NCI-H2029 (cell line): ENCODE data around the gene NKRF.
A peak's percentile ranks its signal among the peaks of the same experiment; 100 is the strongest.
"Not testable (repeated sequence)": the region's sequence is repeated elsewhere in the genome, so short reads cannot be mapped to it uniquely, and the experiment has no call there.

Experiments
- DNase-seq: peaks from one replicate; lab custom pipeline; 2025; lab: John Stamatoyannopoulos, UW

Gene NKRF

DNA sequence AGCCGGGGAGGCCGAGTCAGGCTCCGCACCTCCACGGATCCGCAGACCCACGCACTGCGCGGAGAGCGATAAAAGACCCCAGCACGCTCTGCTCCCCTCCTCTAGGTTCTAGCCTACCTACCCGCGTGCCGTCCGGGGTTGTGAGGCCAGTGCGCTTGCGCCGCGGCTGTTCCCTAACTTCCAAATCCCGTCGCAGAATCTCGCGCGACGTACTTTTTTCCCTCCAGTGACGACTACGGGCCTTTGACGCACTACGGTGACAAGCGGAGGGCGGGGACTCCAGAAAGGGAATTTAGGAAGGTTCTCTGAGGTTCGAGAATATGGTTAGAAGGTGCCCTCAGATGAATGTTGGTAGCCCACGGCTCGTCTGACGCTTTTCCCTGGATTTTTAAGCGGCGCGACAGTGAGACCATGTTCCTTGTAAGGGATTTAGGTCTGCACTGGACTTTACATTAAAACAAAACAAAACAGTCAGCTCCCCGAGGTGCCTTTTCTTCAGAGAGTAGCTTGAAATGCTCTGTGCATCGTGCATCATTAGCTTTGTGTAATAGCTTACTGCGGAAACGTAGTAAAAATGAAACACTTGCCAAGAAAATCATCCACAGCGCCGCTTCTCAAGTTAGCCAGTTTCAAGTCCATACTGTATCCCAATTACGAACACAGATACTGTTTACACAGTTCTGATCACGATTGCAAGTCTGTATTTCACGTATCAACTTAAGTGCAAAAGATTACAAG lies at the start of gene NKRF:
Gene NKRF (minus strand): TSS at position 145 of the 738 bp plus-strand sequence.
- DNase-seq: peak; percentile 76

DNA sequence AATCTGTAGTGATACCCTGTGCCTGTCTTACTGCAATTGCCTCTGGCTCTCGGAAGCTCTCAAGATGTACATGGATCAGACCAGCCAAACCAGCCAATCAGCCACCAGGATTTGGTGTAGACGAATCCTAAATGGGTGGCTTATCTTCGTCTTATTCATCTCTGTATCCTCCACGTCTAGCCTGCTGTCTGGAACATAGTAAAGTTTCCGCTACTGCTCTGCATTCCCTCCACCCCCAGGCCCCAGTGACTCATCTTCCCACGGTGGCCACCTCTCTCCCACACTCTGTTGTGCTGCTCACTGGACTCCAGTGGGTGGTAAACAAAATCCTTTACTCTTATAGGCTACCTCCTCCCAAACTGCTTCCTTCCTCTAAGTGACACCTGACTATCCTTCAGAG lies 48.9 kb upstream of the NKRF start:
- DNase-seq: no peak

DNA sequence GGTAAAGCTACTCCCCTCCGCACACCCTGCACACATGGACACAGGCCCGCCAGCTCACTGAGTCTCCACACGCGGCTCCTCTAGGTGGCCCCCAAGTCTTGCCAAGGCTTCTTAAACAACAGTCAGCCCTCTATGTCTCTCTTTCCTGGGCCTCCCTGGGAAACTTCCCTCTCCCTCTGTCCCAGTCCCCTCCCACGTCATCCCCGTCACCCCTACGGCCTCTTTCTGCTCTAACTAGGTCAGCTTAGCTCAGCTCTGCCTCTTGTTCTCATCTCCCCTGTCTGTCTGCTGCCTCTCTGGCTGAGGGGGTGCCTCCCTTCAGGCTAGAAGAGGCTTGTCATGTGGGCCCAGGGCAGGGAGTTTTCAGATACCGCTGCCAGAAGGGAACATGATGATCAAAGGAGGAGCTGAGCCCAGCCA lies 47.9 kb upstream of the NKRF start:
- DNase-seq: no peak

DNA sequence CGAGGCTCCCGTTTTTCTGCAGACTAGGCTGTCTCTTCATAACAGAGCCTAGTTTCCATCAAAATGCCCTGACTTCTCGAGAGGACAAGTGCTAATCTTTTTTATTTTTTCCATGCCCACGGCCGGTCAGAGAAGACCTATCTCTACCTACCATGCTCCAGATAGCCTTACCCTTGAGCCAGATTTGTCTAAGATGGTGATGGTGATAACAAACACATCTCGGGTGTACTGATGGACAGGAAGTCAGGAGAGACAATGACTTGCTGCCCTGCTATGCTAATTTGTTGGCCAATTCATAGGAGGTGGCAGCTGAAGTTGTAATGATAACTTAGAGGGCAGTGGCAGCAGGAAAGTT lies 42.2 kb upstream of the NKRF start:
- no peak for DNase-seq

DNA sequence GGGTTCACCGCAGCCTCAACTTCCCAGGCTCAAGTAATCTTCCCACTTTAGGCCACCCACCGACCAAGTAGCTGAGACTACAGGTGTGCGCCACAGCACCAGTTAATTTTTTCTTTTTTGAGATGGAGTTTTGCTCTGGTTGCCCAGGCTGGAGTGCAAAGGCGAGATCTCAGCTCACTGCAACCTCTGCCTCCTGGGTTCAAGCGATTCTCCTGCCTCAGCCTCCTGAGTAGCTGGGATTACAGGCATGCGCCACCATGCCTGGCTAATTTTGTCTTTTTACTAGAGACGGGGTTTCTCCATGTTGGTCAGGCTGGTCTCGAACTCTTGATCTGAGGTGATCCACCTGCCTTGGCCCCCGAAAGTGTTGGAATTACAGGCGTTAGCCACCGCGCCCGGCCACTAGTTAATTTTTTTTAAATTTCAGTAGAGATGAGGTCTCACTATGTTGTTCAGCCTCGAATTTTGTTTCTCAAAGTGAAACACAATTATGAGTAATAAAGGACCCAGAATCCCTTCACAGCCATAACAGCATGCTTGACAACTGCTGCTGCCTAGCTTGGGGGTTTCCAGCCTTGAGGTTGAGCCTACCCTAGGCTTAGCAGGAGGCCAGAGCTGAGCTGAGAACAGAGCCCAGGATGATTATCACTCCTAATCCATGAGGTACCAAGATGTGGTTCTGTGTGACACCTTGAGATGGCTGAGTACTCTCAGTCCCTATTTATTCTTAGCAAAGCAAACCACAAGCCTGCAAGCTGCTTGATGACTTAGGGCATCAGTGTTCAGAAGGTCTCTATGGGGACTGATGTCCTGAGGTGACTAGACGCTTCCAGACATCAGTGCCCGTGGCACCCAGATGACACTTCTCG lies 41.6 kb upstream of the NKRF start:
- no peak for DNase-seq

DNA sequence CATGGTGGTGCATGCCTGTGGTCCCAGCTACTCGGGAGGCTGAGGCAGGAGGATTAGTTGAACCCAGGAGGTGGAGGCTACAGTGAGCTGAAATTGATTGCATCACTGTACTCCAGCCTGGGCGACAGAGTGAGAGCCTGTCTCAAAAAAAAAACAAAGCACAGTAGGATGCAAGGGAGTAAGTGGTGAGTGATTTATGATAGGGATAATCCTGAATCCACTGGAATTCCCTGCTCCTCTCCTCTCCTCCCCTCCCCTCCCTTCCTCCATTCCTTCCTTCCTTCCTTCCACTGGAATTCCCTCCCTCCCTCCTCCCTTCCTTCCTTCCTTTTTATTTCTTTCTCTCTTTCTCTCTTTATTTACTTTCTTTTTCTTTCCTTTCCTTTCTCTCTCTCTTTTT lies 40.9 kb upstream of the NKRF start:
- no peak for DNase-seq

DNA sequence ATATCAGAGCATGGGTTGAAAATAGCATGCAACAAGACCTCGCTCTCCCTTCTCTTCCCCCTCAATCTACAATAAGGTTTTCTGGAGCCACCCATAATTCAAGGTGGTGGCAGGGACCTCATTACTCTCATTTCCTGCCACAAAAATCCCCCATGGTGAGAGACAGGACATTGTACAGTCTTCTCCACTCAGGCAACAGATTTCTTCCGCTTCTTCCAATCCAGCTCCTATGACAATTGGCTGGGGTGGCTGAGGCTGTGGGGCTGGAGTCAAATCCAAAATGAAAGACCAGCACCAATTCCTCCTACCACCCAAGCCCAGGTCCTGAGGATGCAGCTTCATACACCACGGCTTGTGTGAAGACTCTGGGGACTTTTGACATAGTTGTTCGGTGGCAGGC lies 40.3 kb upstream of the NKRF start:
- no peak for DNase-seq

DNA sequence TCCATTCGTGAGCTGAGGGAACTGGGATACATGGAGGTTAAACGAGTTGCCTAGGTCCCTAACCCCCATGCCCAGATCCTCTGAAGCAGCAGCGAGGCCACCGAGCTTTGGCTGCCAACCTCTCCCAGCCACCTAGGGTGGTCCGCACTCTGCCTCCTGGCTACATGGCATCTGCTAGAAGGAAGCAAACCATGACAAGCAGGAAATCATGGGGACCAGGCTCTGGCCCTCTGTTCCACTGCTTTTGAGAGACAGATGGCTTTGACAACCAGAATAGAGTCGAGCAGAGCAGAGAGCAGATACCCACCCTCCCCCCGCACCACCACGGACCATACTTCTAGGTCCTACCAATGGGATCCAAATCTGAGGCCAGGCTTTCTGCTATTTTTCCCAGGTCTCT lies 37.5 kb upstream of the NKRF start:
- no peak for DNase-seq

DNA sequence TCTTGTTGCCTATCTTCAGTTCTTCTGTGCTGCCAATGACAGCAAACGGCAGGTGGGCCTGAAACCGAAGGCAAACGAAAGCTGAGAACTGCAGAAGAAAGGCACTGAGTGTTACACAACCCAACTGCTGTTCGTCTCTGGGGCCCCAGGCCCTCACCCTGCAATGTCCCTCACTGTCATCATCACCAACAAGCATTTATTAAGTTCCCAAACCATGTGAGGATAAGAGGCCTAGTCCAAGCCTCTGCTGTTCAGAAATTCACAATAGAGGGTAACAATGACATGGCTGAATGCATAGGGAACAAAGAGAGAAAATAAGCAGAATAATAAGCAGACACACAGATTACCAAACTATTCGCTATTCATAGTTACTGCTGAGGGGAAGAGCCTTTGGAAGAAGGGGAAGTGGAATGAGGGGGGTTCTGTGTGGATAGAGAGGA lies 34.5 kb upstream of the NKRF start:
- DNase-seq: no peak

DNA sequence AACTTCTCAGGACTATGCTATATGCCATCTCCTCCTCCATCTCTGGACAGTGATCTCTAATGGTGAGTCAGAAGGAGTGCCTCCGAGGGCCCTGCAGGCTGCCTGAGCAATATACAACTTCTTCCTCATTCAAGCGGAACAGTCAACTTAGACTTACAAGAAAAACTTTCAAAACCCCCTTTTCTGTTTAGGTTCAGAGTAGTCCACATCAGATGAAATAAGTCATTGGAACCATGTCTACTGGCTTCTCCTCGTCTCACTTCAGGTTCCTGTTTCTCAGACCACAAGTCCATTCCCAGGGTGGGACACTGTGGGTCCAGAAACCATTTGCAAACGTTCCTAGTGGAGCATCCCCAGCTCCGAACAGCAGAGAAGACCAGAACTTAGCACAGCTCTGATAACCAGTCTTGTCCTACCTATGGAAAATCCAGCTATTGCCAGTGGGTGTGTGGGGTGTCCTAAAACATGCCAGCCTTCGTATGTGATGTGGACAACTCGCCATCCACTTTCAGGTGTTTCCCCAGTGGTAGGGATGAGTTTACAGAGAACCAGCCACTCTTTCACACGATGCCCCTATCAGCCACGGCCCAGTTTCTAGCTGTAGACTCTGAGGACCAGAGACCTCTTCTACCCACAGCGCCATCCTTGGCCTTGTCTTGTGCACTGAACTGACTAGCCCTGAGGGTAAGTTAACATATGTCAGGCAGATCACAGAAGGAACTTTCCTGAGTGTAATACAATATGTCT lies 32.7 kb upstream of the NKRF start:
- no peak for DNase-seq

DNA sequence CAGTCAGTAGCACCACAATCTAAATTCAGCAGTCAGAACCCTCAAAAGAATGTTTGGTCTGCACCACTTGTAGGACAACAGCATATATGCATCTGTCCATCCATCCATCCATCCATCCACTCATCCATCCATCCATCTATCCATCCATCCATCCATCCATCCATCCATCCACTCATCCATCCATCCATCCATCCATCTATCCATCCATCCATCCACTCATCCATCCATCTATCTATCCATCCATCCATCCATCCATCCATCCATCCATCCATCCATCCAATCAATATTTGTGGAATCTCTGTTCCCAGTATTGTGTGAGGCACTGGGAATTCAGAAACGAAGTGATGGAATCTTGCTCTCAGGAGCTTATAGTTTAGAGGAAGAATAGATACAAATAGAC lies 31.2 kb upstream of the NKRF start:
- DNase-seq: not testable (repeated sequence)

DNA sequence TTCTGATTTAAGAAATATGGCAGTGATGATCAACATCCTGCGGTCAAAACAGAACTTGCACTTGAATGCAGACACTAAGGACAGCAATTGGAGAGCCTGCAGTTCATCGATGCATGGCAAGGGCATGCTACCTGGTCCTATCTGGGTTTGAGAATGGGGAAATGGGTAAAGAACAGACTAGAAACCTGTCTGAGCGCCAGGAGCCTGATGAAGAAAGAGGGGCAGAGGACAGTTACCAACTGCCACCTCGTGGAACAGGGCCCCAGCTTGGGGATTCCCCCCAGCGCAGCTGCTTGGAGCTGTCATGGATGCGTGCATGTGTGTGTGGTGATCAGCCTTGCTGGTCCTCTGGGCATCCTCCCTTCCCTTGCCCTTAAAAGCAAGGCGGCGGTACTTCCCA lies 30.2 kb upstream of the NKRF start:
- DNase-seq: no peak

DNA sequence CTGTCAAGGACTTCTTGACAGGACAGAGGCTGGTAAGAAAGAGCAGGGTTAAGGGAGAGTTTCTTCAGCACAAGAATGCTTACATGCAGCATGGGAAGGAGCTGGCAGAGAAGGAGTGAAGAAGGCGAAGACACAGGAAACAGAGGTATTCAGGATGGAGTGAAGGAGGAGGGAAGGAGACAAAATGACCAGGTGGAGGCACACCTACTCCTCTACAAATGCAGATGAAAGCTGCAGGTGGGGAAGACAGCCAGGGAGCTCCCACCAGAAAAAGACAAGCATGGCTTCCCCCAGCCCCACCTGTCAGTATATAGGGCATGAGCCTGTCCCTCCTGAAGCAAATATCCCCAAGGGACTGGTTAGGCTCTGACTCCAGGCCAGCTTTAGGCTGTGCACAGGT lies 29.6 kb upstream of the NKRF start:
- no peak for DNase-seq

DNA sequence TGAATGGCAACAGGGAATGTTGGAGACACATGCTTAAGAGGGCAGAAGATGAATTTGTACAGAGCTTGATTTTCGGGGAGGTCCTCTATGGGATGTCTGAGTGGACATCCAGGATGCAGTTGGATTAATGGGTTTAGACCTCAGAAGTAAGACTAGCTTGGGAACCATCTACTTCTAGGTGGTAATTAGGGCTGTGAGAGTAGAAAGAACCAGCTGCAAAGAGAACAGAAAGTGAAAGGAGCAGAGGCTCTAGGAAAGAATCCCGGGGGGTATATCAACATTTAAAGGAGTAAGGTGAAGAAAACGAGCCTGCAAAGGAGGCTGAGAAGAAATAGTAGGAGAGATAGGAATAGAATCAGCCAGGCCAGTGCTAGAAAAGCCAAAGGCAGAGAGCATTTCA lies 29.0 kb upstream of the NKRF start:
- DNase-seq: no peak

DNA sequence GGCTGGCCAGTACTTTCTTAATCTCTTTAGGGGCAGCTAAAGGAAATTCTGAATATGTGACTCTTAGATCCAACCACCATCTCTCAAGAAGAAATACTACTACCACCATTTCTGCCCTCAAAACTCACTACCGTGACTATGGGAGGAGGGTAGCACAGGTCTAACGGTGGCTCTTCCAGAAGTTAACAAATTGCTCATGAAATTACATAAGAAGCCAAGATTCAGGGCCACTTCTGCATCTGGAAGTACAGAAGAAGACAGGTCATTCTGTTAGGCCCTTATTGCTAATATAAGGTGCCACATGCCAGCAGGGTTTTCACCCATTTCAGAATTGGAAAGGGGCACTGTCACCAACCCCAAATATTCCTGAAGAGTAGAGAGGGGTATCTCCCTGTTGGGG lies 19.6 kb upstream of the NKRF start:
- DNase-seq: no peak

DNA sequence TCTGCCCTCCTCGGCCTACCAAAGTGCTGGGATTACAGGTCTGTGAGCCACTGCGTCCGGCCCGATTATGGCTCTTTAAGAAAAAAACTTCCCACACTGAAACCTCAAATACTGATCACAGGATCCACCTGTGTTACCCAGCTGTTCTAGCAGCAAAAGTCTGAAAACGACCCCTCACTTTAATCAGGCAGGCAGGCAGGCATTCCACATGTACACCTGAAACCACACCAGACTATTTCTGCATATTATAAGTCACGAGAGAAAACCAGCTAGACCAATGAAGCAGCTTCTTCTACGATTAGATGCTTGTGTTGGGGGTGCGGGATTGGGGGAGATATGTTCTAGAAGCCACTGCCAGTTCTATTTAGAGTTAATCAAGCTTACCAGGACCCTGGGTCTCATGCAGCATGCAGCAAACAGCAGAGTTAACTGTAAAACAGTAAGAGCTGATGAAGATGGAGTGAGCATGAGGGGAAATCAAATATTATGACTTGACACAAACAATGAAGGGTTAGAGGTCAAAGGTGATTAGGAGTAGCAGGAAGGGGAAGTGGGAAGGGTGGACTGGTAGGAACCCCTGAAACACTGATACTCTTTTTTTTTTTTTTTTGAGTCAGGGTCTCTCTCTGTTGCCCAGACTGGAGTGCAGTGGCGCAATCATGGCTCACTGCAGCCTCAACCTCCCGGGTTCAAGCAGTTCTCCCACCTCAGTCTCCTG lies 18.9 kb upstream of the NKRF start:
- no peak for DNase-seq

DNA sequence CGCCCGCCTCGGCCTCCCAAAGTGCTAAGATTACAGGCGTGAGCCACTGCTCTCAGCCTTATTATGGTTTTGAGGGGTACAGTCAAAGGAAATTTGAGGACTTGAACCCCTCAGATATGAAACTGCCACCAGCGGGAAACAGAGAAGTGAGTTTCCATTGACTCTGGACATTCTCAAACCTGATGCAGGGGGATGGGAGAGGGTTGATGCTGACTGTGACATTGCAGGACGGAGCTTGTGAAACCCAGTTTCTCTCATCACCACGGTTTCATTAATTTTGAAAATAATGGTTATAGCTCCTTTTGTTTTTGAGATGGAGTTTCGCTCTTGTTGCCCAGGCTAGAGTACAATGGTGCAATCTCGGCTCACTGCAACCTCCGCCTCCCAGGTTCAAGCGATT lies 18.2 kb upstream of the NKRF start:
- no peak for DNase-seq

DNA sequence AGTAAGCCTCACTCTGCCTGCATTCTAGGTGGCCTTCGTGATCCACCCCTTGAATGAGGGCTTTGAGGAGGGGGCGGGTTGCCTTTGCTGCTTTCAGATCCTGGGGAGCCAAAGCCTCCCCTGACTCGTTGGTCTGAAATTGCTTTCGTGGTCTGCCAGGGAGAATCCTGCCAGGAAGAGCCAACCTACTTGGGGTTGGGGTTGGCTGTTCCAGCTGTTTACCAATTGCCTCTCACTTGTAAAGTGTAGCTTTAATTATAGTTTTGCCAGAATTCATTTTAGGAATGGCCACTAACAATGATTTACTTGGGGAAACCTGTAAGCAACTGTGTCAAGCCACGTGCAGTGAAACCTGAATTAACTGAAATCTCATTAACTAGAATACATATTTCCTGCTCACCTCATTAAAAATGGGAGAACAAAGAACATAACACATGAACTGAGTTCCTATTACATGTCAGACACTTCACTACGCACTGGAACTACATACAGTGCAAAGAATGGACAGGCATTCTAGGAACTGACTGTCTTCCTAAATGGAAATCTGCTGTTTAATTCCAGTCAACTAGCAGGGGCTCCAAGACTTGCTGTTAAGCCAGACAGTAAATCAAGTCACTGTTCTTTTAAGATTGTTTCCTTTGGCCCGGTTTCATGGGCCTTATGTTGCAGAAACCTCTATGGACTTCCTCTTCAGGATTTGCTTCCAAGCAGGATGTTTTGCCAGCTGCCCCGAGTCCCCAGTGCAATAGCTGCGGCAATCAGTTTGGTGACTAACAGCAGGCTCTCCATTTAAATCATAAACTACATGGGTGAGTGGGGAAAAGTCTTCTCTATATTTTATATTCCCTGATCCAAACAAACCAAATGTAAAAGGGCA lies 16.4 kb upstream of the NKRF start:
- peak; percentile 63 for DNase-seq

DNA sequence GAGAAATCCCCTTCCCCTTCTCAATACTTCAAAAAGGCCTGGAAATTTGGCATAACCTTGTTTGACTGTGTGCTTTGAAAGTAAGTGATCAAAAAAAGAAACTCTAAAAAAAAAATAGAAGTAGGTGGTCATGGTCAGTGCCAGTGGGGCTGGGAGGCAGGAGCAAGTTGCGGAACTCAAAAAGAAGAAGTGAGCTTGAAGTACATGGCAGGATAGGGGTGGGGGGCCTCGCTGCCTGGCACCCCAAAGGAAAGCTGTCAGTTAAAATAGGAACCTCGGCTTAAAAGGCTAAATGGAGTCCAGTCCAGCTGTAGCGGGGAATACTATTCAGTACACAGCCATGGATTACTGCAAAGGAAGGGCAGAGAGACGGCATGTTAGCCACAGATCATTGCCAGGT lies 12.2 kb upstream of the NKRF start:
- no peak for DNase-seq

DNA sequence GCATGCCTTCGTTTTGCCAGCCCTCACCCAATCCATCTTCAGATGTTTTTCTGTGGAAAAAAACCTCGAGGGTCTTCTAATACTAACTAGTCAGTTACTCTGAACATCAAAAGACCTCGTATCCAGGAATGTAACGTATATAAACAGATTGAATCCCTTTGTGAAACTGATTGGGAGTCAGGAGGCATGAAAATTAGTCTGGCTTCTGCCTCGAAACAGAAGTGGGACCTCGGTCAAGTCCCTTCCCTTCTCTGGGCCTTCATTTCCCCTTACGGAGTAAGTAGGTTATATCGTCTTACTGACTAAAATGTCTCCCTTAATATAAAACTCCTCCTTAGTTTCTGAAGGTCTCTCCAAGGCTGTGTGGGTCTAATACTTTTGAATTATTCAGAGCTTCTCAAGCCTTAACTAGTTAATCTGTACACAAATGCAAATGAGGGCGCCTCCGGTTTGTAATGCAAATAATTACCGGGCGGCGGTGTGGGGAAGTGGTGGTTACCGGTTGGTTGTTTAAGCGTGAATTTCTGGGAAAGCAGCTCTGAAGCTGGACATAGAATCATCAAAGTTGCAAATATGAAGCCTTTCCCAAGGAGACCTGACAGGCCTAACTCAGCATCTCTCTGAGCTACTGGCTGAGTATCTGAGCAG lies 11.4 kb upstream of the NKRF start:
- no peak for DNase-seq

DNA sequence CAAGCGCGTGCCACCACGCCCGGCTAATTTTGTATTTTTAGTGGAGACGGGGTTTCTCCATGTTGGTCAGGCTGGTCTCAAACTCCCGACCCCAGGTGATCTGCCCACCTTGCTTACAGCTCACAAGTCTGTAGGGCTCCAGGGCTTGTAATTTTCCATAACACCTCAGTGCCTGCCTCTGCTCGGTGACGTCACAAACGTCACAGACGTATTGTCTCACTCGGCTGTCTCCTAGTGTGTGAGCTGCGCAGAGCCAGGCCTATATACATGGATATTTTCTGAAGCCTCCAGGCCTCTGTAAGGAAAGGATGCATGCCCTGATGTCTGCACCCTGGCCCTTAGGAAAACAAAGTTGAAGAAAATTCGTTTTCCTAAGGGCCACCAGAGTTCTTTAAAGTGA lies 8.6 kb upstream of the NKRF start:
- no peak for DNase-seq
